IMR-90 (cell line): ENCODE data around the gene ARAP1. TPM values are rescaled to one million over a fixed set of nuclear protein-coding genes. Genes with fewer than 3 reads are reported as not detected.

Experiments used
- ATAC-seq: fragments of 200-7000 bp; cut with Tn5 transposase; 2 replicates; pipeline ENCODE4 v1.9.1; 2020; ENCODE audit warnings: low read depth, mild to moderate bottlenecking, moderate library complexity
- BruUV-seq: library from RNA; stranded (reverse); fragments of 400-500 nt; replicated peaks from 2 replicates; lab custom pipeline; 2021; lab: Mats Ljungman, UMichigan
- CTCF ChIA-PET: fragments of 300-600 bp; formaldehyde crosslinking; extraction: SDS; loops from one replicate; lab custom pipeline; 2021; ENCODE audit warnings: antibody characterized with exemption; lab: Yijun Ruan, JAX
- POLR2A ChIA-PET: fragments of 300-600 bp; sonication (Branson Sonifier 250); formaldehyde crosslinking; loops from one replicate; lab custom pipeline; 2022; ENCODE audit warnings: antibody characterized with exemption; ENCODE audit not compliant: unreplicated experiment; lab: Charles Lee
- DNase-seq: peaks from one replicate; pipeline ENCODE4 v3.0.0; 2013
- H2AFZ ChIP-seq: replicated peaks from 2 replicates; pipeline ENCODE3; 2013; ENCODE audit warnings: low read length, mild to moderate bottlenecking; ENCODE audit not compliant: poor library complexity
- H2AK5ac ChIP-seq: 2 replicates; pipeline ENCODE4 v1.6.1; 2013; ENCODE audit warnings: low read depth, low read length, inconsistent platforms
- H2AK9ac ChIP-seq: replicated peaks from 2 replicates; pipeline ENCODE3; 2013; ENCODE audit warnings: mild to moderate bottlenecking, low read depth, low read length, moderate library complexity; ENCODE audit not compliant: poor library complexity
- H2BK120ac ChIP-seq: 2 replicates; pipeline ENCODE4 v1.6.1; 2013; ENCODE audit warnings: low read depth, low read length, inconsistent platforms
- H2BK15ac ChIP-seq: 3 replicates; pipeline ENCODE4 v1.6.1; 2013; ENCODE audit warnings: low read depth, low read length, inconsistent platforms
- H2BK20ac ChIP-seq: 2 replicates; pipeline ENCODE4 v1.6.1; 2013; ENCODE audit warnings: low read depth, mild to moderate bottlenecking, inconsistent platforms, low read length, moderate library complexity
- H2BK5ac ChIP-seq: 2 replicates; pipeline ENCODE4 v1.6.1; 2013; ENCODE audit warnings: mild to moderate bottlenecking, low read depth, low read length, inconsistent platforms; ENCODE audit not compliant: poor library complexity, severe bottlenecking
- H3K14ac ChIP-seq: replicated peaks from 2 replicates; pipeline ENCODE4 v1.6.1; 2013; ENCODE audit warnings: low read depth, low read length, inconsistent platforms
- H3K18ac ChIP-seq: 2 replicates; pipeline ENCODE4 v1.6.1; 2013; ENCODE audit warnings: low read depth, low read length, control low read depth
- H3K23ac ChIP-seq: 2 replicates; pipeline ENCODE4 v1.6.1; 2013; ENCODE audit warnings: low read depth, low read length, inconsistent platforms
- H3K27ac ChIP-seq: 2 replicates; pipeline ENCODE4 v1.5.1; 2013; ENCODE audit warnings: mild to moderate bottlenecking, control low read depth, low read length; ENCODE audit not compliant: insufficient read depth
- H3K27me3 ChIP-seq: 2 replicates; pipeline ENCODE4 v1.6.1; 2013; ENCODE audit warnings: low read length; ENCODE audit not compliant: control insufficient read depth, insufficient read depth
- H3K36me3 ChIP-seq: 2 replicates; pipeline ENCODE4 v1.6.1; 2013; ENCODE audit warnings: low read length, mixed read lengths; ENCODE audit not compliant: control insufficient read depth, insufficient read depth
- H3K4ac ChIP-seq: 2 replicates; pipeline ENCODE4 v1.6.1; 2013; ENCODE audit warnings: low read depth, low read length, inconsistent platforms
- H3K4me1 ChIP-seq: 2 replicates; pipeline ENCODE4 v1.6.1; 2013; ENCODE audit warnings: low read length, mixed read lengths; ENCODE audit not compliant: control insufficient read depth, insufficient read depth
- H3K4me2 ChIP-seq: 2 replicates; pipeline ENCODE4 v1.6.1; 2013; ENCODE audit warnings: low read depth, mild to moderate bottlenecking, control low read depth, low read length, moderate library complexity
- H3K4me3 ChIP-seq: 2 replicates; pipeline ENCODE4 v1.5.1; 2013; ENCODE audit warnings: low read depth, mild to moderate bottlenecking, control low read depth, low read length, moderate library complexity; ENCODE audit not compliant: insufficient read depth
- H3K56ac ChIP-seq: 2 replicates; pipeline ENCODE4 v1.6.1; 2013; ENCODE audit warnings: low read length, inconsistent platforms; ENCODE audit not compliant: insufficient read depth; ENCODE audit errors: extremely low read depth
- H3K79me1 ChIP-seq, 2 experiments: 2 replicates each; pipeline ENCODE4 v1.6.1; 2013; ENCODE audit warnings: low read length in 2 of 2, inconsistent platforms in 1 of 2, low read depth in 1 of 2
- H3K9ac ChIP-seq: 2 replicates; pipeline ENCODE4 v1.6.1; 2013; ENCODE audit warnings: low read depth, low read length, control low read depth
- H3K9me1 ChIP-seq: 2 replicates; pipeline ENCODE4 v1.6.1; 2013; ENCODE audit warnings: low read length, inconsistent platforms; ENCODE audit not compliant: insufficient read depth
- H3K9me3 ChIP-seq: 2 replicates; pipeline ENCODE4 v1.6.1; 2013; ENCODE audit warnings: low read length; ENCODE audit not compliant: control insufficient read depth, insufficient read depth
- H4K20me1 ChIP-seq: 2 replicates; pipeline ENCODE4 v1.6.1; 2013; ENCODE audit warnings: low read length, inconsistent platforms; ENCODE audit not compliant: insufficient read depth
- H4K5ac ChIP-seq: 2 replicates; pipeline ENCODE4 v1.6.1; 2013; ENCODE audit warnings: mild to moderate bottlenecking, low read depth, low read length, control low read depth
- H4K8ac ChIP-seq, 2 experiments: 2 replicates each; pipeline ENCODE4 v1.6.1; 2013; ENCODE audit warnings: low read depth in 2 of 2, low read length in 2 of 2, control low read depth in 1 of 2, inconsistent platforms in 1 of 2
- H4K91ac ChIP-seq: 2 replicates; pipeline ENCODE4 v1.6.1; 2013; ENCODE audit warnings: low read depth, low read length, inconsistent platforms; ENCODE audit not compliant: insufficient read depth
- POLR2A ChIP-seq: IDR thresholded peaks from 2 replicates; pipeline ENCODE4 v1.6.1; 2012; ENCODE audit warnings: mild to moderate bottlenecking, low read depth, low read length
- RAD21 ChIP-seq: IDR thresholded peaks from 2 replicates; pipeline ENCODE4 v1.6.1; 2012; ENCODE audit warnings: low read length, improper control_type of control experiment
- WGBS, 2 experiments: methylation state at CpG; one replicate each; pipeline versions ENCODE4 v1.1.5 to v1.1.7; 2013; ENCODE audit warnings: missing lambda C conversion rate in 2 of 2; ENCODE audit not compliant: insufficient read length in 1 of 2; ENCODE audit errors: extremely low coverage in 2 of 2; 5-methylcytosine and 5-hydroxymethylcytosine counted together
- dilution Hi-C: fragments of 300-500 bp; cut with HindIII; formaldehyde crosslinking; loops from one replicate; pipeline ENCODE4 v1.14.3; 2018; ENCODE audit warnings: low sequenced_read_pairs; ENCODE audit not compliant: unreplicated experiment
- in situ Hi-C: fragments of 300-500 bp; cut with MboI; formaldehyde crosslinking; loops from 3 replicates; pipeline ENCODE4 v1.14.3; 2019; ENCODE audit warnings: low sequenced_read_pairs, inconsistent platforms, mixed read lengths
- intact Hi-C: fragments of 100-400 bp; cut with micrococcal nuclease; formaldehyde crosslinking; loops from 2 replicates; pipeline ENCODE4 v1.10.0; 2022
- polyA plus RNA-seq, 3 experiments: library from polyadenylated mRNA; depleted of rRNA; stranded (reverse); fragments of >200 nt; gene quantifications; 2 replicates each; pipeline ENCODE4 v1.2.3, GENCODE V29; 2012; ENCODE audit warnings: low replicate concordance in 1 of 3
- total RNA-seq: library from RNA; depleted of rRNA; stranded (reverse); fragments of >200 nt; gene quantifications from 2 replicates; pipeline ENCODE4 v1.2.3, GENCODE V29; 2012

Gene ARAP1
- total and polyA plus RNA-seq, 2 of the 4 experiments (the other 2 are of a cell fraction): 37.6 to 63.1 TPM

DNA sequence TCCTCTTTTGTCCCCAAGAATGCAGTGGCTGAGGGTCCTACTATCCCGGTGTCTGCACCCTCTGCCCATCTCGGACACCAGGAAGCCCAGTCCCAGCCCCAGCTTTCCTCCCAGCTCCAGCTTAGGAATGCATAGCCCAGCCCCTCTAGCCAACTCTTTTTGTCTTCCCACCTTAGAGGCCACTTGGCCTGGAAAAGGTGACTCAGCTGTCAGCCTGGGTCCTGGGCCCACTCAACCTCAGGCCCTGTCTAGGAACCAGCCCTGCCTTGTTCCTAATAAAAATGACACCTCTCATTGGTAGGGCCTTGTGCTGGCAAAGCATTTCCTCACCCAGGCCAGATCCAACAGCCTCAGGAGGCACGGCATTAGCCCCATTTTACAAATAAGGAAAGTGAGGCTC is 106.2 kb downstream of the ARAP1 start:
- ChIA-PET POLR2A (no interaction called here), CTCF (interaction anchor here (1.6 kb wide), 1 partner anchor 174 kb away, joined by 5 read pairs; no protein-coding TSS in a partner anchor)
- DNase-seq (no peak), ATAC-seq (no peak)
- TF ChIP-seq RAD21: no peak
- TF ChIP-seq POLR2A: no peak
- BruUV-seq: no TSS peak
- Histone ChIP-seq H3K4me2 (no peak overlapping the region), H2BK15ac (no peak overlapping the region), H4K8ac (no peak overlapping the region), H4K91ac (no peak overlapping the region), H2BK5ac (no peak overlapping the region), H3K4me1 (peaks cover 2% of the 10 kb centered on the region; the same call in 1 of the 2 replicates), H2BK120ac (no peak overlapping the region), H3K9ac (no peak overlapping the region), H3K4me3 (no peak overlapping the region), H3K79me1 (no peaks in the 10 kb centered on the region), H3K23ac (no peak overlapping the region), H3K9me3 (no peaks in the 10 kb centered on the region), H3K14ac (no peak overlapping the region), H3K56ac (no peak overlapping the region), H3K36me3 (no peaks in the 10 kb centered on the region), H2AFZ (no peak overlapping the region), H2BK20ac (no peak overlapping the region), H3K9me1 (no peaks in the 10 kb centered on the region), H4K5ac (no peak overlapping the region), H3K27me3 (peaks cover 47% of the 10 kb centered on the region), H3K27ac (no peak overlapping the region), H2AK9ac (no peak overlapping the region), H3K4ac (no peak overlapping the region), H3K18ac (no peak overlapping the region), H4K20me1 (no peaks in the 10 kb centered on the region), H2AK5ac (no peak overlapping the region)
- in situ Hi-C loops: loop anchor here (10.0 kb wide), 2 partner anchors 61 to 171 kb away; no protein-coding TSS in a partner anchor
- WGBS, 2 experiments: no CpG with 5 or more reads among the region's 3 CpGs
- intact Hi-C loops: no loop called here
- dilution Hi-C loops: no loop called here
